ENCODE results near the gene UPF1. TPM values are rescaled to one million over a fixed set of nuclear protein-coding genes. Genes with fewer than 3 reads are reported as not detected.

UPF1 gene
- total RNA-seq, 1 donor from 2014 or later = 225 TPM

- no peak for TF ChIP-seq CTCF (IDR thresholded peaks at IDR 0.05)
- no peak overlapping the region for H3K4me3 ChIP-seq
- H3K4me1 ChIP-seq = peaks cover 0 to 7% of the 10 kb centered on the region in 2 donors
- H3K36me3 ChIP-seq = peaks cover 45 to 47% of the 10 kb centered on the region in 2 donors
- H3K9me3 ChIP-seq = no peaks in the 10 kb centered on the region
- no peaks in the 10 kb centered on the region for H3K27me3 ChIP-seq
- intact Hi-C loops (cut with DNase I) = loop anchor here (5.0 kb wide), 1 partner anchor 276 kb away; no protein-coding TSS in a partner anchor
- no peak overlapping the region for H3K27ac ChIP-seq
- no peak for DNase-seq (ENCODE audit: low spot score in 2 of 2)
Observed at GRCh38 chr19:18868380-18869022, 36.7 kb downstream of the UPF1 start.

DNA sequence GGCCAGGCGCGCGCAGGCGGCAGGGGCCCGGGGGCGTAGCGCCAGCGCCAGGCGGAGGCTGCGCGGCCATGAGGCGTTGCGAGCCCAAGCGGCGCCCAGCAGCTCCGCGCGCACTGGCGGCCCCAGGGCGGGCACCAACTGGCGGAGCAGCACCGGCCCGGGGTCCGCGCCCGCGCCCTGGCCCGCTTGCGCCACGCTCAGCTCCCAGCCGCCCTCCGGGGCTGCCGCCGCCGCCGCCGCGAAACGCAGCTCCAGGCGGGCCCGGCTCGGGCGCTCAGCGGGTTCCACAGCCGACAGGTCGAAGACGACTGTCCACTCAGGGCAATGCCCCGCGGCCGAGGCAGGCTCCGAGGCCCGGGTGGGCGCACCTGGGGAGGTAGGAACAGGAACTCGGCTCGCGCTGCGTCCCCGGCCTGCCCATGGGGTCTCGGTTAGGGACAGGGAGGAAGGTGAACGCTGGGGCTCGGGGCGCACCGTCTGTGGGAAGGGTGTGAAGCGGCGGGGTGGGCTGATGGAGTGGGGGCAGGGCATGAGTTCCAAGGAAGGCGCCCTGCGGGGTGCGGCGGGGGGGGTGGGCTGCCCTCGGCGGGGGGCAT lies 37.4 kb downstream of the UPF1 start:
- intact Hi-C loops (cut with DNase I) = loop anchor here (5.0 kb wide), 1 partner anchor 277 kb away; no protein-coding TSS in a partner anchor
- H3K27me3 ChIP-seq = no peaks in the 10 kb centered on the region
- no peak for TF ChIP-seq CTCF (IDR thresholded peaks at IDR 0.05)
- no peak for DNase-seq (ENCODE audit: low spot score in 2 of 2)
- no peak overlapping the region for H3K27ac ChIP-seq
- H3K4me3 ChIP-seq = no peak overlapping the region
- H3K36me3 ChIP-seq = peaks cover 39 to 41% of the 10 kb centered on the region in 2 donors
- no peaks in the 10 kb centered on the region for H3K9me3 ChIP-seq
- H3K4me1 ChIP-seq = peaks cover 0 to 7% of the 10 kb centered on the region in 2 donors

GRCh38 chr19:18869781-18870530 lies 38.2 kb downstream of the UPF1 start:
- intact Hi-C loops (cut with DNase I) = loop anchor here (5.0 kb wide), 1 partner anchor 278 kb away; no protein-coding TSS in a partner anchor
- Histone ChIP-seq H3K9me3 (no peaks in the 10 kb centered on the region), H3K4me3 (no peak overlapping the region), H3K36me3 (peaks cover 32% of the 10 kb centered on the region in 2 donors), H3K27ac (no peak overlapping the region), H3K27me3 (no peaks in the 10 kb centered on the region), H3K4me1 (peaks cover 0 to 7% of the 10 kb centered on the region in 2 donors)
- DNase-seq (ENCODE audit: low spot score in 2 of 2) = no peak
- no peak for TF ChIP-seq CTCF (IDR thresholded peaks at IDR 0.05)

- Histone ChIP-seq H3K36me3 (peaks cover 25 to 26% of the 10 kb centered on the region in 2 donors), H3K4me3 (no peak overlapping the region), H3K4me1 (peaks cover 0 to 7% of the 10 kb centered on the region in 2 donors), H3K27ac (no peak overlapping the region), H3K9me3 (no peaks in the 10 kb centered on the region), H3K27me3 (no peaks in the 10 kb centered on the region)
- DNase-seq (ENCODE audit: low spot score in 2 of 2) = no peak
- intact Hi-C loops (cut with DNase I) = no loop called here
- TF ChIP-seq CTCF (IDR thresholded peaks at IDR 0.05) = no peak
Observed at GRCh38 chr19:18870531-18871172, 38.9 kb downstream of the UPF1 start.

- H3K27me3 ChIP-seq = no peaks in the 10 kb centered on the region
- H3K9me3 ChIP-seq = no peaks in the 10 kb centered on the region
- peaks cover 16 to 17% of the 10 kb centered on the region in 2 donors for H3K36me3 ChIP-seq
- intact Hi-C loops (cut with DNase I) = no loop called here
- TF ChIP-seq CTCF (IDR thresholded peaks at IDR 0.05) = no peak
- no peak overlapping the region for H3K4me3 ChIP-seq
- DNase-seq (ENCODE audit: low spot score in 2 of 2) = no peak
- peaks cover 0 to 7% of the 10 kb centered on the region in 2 donors for H3K4me1 ChIP-seq
- no peak overlapping the region for H3K27ac ChIP-seq
Observed at GRCh38 chr19:18871543-18871942, 39.8 kb downstream of the UPF1 start.

Data from ascending aorta (tissue), 2 donors.